ENCODE data around the gene SEMA4C. TPM values are rescaled to one million over a fixed set of nuclear protein-coding genes. Genes with fewer than 3 reads are reported as not detected.
A peak's percentile ranks its signal among the peaks of the same experiment; 100 is the strongest.

The SEMA4C gene
- total RNA-seq, 1 donor from 2014 or later, result 32.0 TPM

GRCh38 chr2:96847586-96847985 lies 22.3 kb downstream of the SEMA4C start:
- H3K4me3 Mint-ChIP-seq (ENCODE audit: low read depth), result no peak overlapping the region
- no peak overlapping the region for H3K27ac Mint-ChIP-seq
- intact Hi-C loops (cut with micrococcal nuclease), result no loop called here
- H3K27me3 Mint-ChIP-seq (ENCODE audit: low read depth), result no peaks in the 10 kb centered on the region
- H3K4me1 Mint-ChIP-seq (ENCODE audit: low read depth), result no peaks in the 10 kb centered on the region
- DNase-seq (ENCODE audit: low spot score), result no peak
- no peaks in the 10 kb centered on the region for H3K9me3 Mint-ChIP-seq
- H3K36me3 Mint-ChIP-seq (ENCODE audit: low read depth), result peaks cover 36% of the 10 kb centered on the region

GRCh38 chr2:96846825-96847224 lies 23.1 kb downstream of the SEMA4C start:
- Mint-ChIP-seq H3K36me3 (ENCODE audit: low read depth) (peaks cover 35% of the 10 kb centered on the region), H3K4me3 (ENCODE audit: low read depth) (no peak overlapping the region), H3K27me3 (ENCODE audit: low read depth) (no peaks in the 10 kb centered on the region), H3K27ac (no peak overlapping the region), H3K4me1 (ENCODE audit: low read depth) (no peaks in the 10 kb centered on the region), H3K9me3 (no peaks in the 10 kb centered on the region)
- DNase-seq (ENCODE audit: low spot score), result no peak
- intact Hi-C loops (cut with micrococcal nuclease), result no loop called here

- Mint-ChIP-seq H3K27me3 (ENCODE audit: low read depth) (no peaks in the 10 kb centered on the region), H3K27ac (no peak overlapping the region), H3K36me3 (ENCODE audit: low read depth) (peaks cover 39% of the 10 kb centered on the region), H3K9me3 (no peaks in the 10 kb centered on the region), H3K4me1 (ENCODE audit: low read depth) (peaks cover 3% of the 10 kb centered on the region), H3K4me3 (ENCODE audit: low read depth) (no peak overlapping the region)
- no peak for DNase-seq (ENCODE audit: low spot score)
- intact Hi-C loops (cut with micrococcal nuclease), result no loop called here
Observed at GRCh38 chr2:96844405-96844808, 25.5 kb downstream of the SEMA4C start.

GRCh38 chr2:96843538-96844268 lies 26.2 kb downstream of the SEMA4C start, which contains the start of gene ANKRD23:
Gene ANKRD23 (minus strand): TSS chr2:96844021. CDS start chr2:96843992, 29 bp downstream.
- H3K27ac Mint-ChIP-seq, result peak within 1 kb of the TSS; percentile 33
- peaks cover 42% of the 10 kb centered on the region for H3K36me3 Mint-ChIP-seq (ENCODE audit: low read depth)
- intact Hi-C loops (cut with micrococcal nuclease), result no loop called here
- DNase-seq (ENCODE audit: low spot score), result no peak
- no peaks in the 10 kb centered on the region for H3K9me3 Mint-ChIP-seq
- H3K27me3 Mint-ChIP-seq (ENCODE audit: low read depth), result no peaks in the 10 kb centered on the region
- H3K4me3 Mint-ChIP-seq (ENCODE audit: low read depth), result no peak within 1 kb of the TSS
- H3K4me1 Mint-ChIP-seq (ENCODE audit: low read depth), result peaks cover 5% of the 10 kb centered on the region

- no peak for DNase-seq (ENCODE audit: low spot score)
- Mint-ChIP-seq H3K27me3 (ENCODE audit: low read depth) (no peaks in the 10 kb centered on the region), H3K4me3 (ENCODE audit: low read depth) (no peak overlapping the region), H3K27ac (no peak overlapping the region), H3K36me3 (ENCODE audit: low read depth) (peaks cover 33% of the 10 kb centered on the region), H3K4me1 (ENCODE audit: low read depth) (peaks cover 5% of the 10 kb centered on the region), H3K9me3 (no peaks in the 10 kb centered on the region)
- intact Hi-C loops (cut with micrococcal nuclease), result no loop called here
Observed at GRCh38 chr2:96842600-96842999, 27.3 kb downstream of the SEMA4C start.

- Mint-ChIP-seq H3K4me3 (ENCODE audit: low read depth) (no peak overlapping the region), H3K36me3 (ENCODE audit: low read depth) (peaks cover 33% of the 10 kb centered on the region), H3K27ac (no peak overlapping the region), H3K4me1 (ENCODE audit: low read depth) (peaks cover 5% of the 10 kb centered on the region), H3K27me3 (ENCODE audit: low read depth) (no peaks in the 10 kb centered on the region), H3K9me3 (no peaks in the 10 kb centered on the region)
- DNase-seq (ENCODE audit: low spot score), result no peak
- intact Hi-C loops (cut with micrococcal nuclease), result no loop called here
Observed at GRCh38 chr2:96841701-96842495, 28.0 kb downstream of the SEMA4C start.

- DNase-seq (ENCODE audit: low spot score), result no peak
- Mint-ChIP-seq H3K27ac (no peak overlapping the region), H3K4me3 (ENCODE audit: low read depth) (no peak overlapping the region), H3K4me1 (ENCODE audit: low read depth) (peaks cover 5% of the 10 kb centered on the region), H3K36me3 (ENCODE audit: low read depth) (peaks cover 38% of the 10 kb centered on the region), H3K9me3 (no peaks in the 10 kb centered on the region), H3K27me3 (ENCODE audit: low read depth) (no peaks in the 10 kb centered on the region)
- intact Hi-C loops (cut with micrococcal nuclease), result no loop called here
Observed at GRCh38 chr2:96839875-96840850, 29.7 kb downstream of the SEMA4C start.

GRCh38 chr2:96839293-96839874 lies 30.5 kb downstream of the SEMA4C start:
- H3K9me3 Mint-ChIP-seq, result no peaks in the 10 kb centered on the region
- DNase-seq (ENCODE audit: low spot score), result peak; percentile 81
- H3K4me3 Mint-ChIP-seq (ENCODE audit: low read depth), result peak overlapping the region; percentile 2
- H3K36me3 Mint-ChIP-seq (ENCODE audit: low read depth), result peaks cover 45% of the 10 kb centered on the region
- H3K27ac Mint-ChIP-seq, result peak overlapping the region; percentile 43
- H3K4me1 Mint-ChIP-seq (ENCODE audit: low read depth), result peaks cover 5% of the 10 kb centered on the region
- intact Hi-C loops (cut with micrococcal nuclease), result no loop called here
- H3K27me3 Mint-ChIP-seq (ENCODE audit: low read depth), result no peaks in the 10 kb centered on the region

GRCh38 chr2:96838345-96839292 lies 31.3 kb downstream of the SEMA4C start:
- no peak for DNase-seq (ENCODE audit: low spot score)
- peaks cover 5% of the 10 kb centered on the region for H3K4me1 Mint-ChIP-seq (ENCODE audit: low read depth)
- H3K27ac Mint-ChIP-seq, result no peak overlapping the region
- intact Hi-C loops (cut with micrococcal nuclease), result no loop called here
- H3K4me3 Mint-ChIP-seq (ENCODE audit: low read depth), result peak overlapping the region; percentile 2
- no peaks in the 10 kb centered on the region for H3K27me3 Mint-ChIP-seq (ENCODE audit: low read depth)
- H3K9me3 Mint-ChIP-seq, result no peaks in the 10 kb centered on the region
- H3K36me3 Mint-ChIP-seq (ENCODE audit: low read depth), result peaks cover 44% of the 10 kb centered on the region

GRCh38 chr2:96837575-96837974 lies 32.3 kb downstream of the SEMA4C start:
- intact Hi-C loops (cut with micrococcal nuclease), result no loop called here
- H3K36me3 Mint-ChIP-seq (ENCODE audit: low read depth), result peaks cover 53% of the 10 kb centered on the region
- H3K4me1 Mint-ChIP-seq (ENCODE audit: low read depth), result peaks cover 5% of the 10 kb centered on the region
- no peaks in the 10 kb centered on the region for H3K9me3 Mint-ChIP-seq
- H3K27ac Mint-ChIP-seq, result no peak overlapping the region
- H3K27me3 Mint-ChIP-seq (ENCODE audit: low read depth), result no peaks in the 10 kb centered on the region
- H3K4me3 Mint-ChIP-seq (ENCODE audit: low read depth), result no peak overlapping the region
- DNase-seq (ENCODE audit: low spot score), result no peak

- Mint-ChIP-seq H3K36me3 (ENCODE audit: low read depth) (peaks cover 61% of the 10 kb centered on the region), H3K27me3 (ENCODE audit: low read depth) (no peaks in the 10 kb centered on the region), H3K9me3 (no peaks in the 10 kb centered on the region), H3K4me3 (ENCODE audit: low read depth) (no peak overlapping the region), H3K4me1 (ENCODE audit: low read depth) (peaks cover 5% of the 10 kb centered on the region), H3K27ac (no peak overlapping the region)
- intact Hi-C loops (cut with micrococcal nuclease), result no loop called here
- DNase-seq (ENCODE audit: low spot score), result no peak
Observed at GRCh38 chr2:96835830-96836229, 34.0 kb downstream of the SEMA4C start.
